Tibial nerve (tissue), 4 donors: Measurements from ENCODE around the gene CAPN1. TPM values are rescaled to one million over a fixed set of nuclear protein-coding genes. Genes with fewer than 3 reads are reported as not detected.

ENCODE experiments used
- DNase-seq, 2 donors: peaks; one replicate each; pipeline ENCODE4 v3.0.0-alpha.2; 2019; ENCODE audit warnings: low spot score in 2 of 2
- H3K27ac ChIP-seq, 4 donors: fragments of 200-600 bp; sonication (generic) in 3 of 4; one replicate each; pipeline ENCODE4 v1.5.1; 2017 to 2019; ENCODE audit warnings: mild to moderate bottlenecking in 1 of 4
- H3K27me3 ChIP-seq, 2 donors: fragments of 200-600 bp; sonication (generic) in 1 of 2; one replicate each; pipeline versions ENCODE4 v1.5.1 to v1.6.0; 2017 to 2019
- H3K36me3 ChIP-seq, 3 donors: fragments of 200-600 bp; sonication (generic); one replicate each; pipeline ENCODE4 v1.5.1; 2018 to 2019
- H3K4me1 ChIP-seq, 4 donors: fragments of 200-600 bp; sonication (generic) in 3 of 4; one replicate each; pipeline ENCODE4 v1.5.1; 2017 to 2019
- H3K4me3 ChIP-seq, 4 donors: fragments of 200-600 bp; sonication (generic) in 3 of 4; one replicate each; pipeline ENCODE4 v1.5.1; 2017 to 2019; ENCODE audit warnings: mild to moderate bottlenecking in 1 of 4, moderate library complexity in 1 of 4
- H3K9me3 ChIP-seq, 4 donors: fragments of 200-600 bp; sonication (generic) in 3 of 4; one replicate each; pipeline ENCODE4 v1.5.1; 2017 to 2019
- EP300 ChIP-seq, 2 donors: sonication (generic); formaldehyde crosslinking; IDR thresholded peaks; one replicate each; pipeline ENCODE4 v1.6.1; 2017; ENCODE audit warnings: antibody characterized with exemption in 2 of 2, mild to moderate bottlenecking in 1 of 2
- POLR2A ChIP-seq, 2 donors: fragments of 450-650 bp; IDR thresholded peaks; one replicate each; pipeline ENCODE4 v1.6.1; 2017; ENCODE audit warnings: antibody characterized with exemption in 2 of 2, mild to moderate bottlenecking in 2 of 2, moderate library complexity in 2 of 2
- WGBS, 2 donors: methylation state at CpG; one replicate each; pipeline ENCODE4 v1.1.5; 2018; 5-methylcytosine and 5-hydroxymethylcytosine counted together
- total RNA-seq, 4 donors: library from RNA; depleted of rRNA; stranded (reverse); fragments of >200 nt; gene quantifications; one replicate each; pipeline ENCODE4 v1.1.0, GENCODE V29; 2016
- TF ChIP-seq, protein P1 (sequence below), 5 experiments: fragments of 200-600 bp in 3 of 5; fragments of 450-650 bp in 2 of 5; sonication (generic) in 3 of 5; IDR thresholded peaks; one replicate each; pipeline ENCODE4 v1.5.1; 2016 to 2019; ENCODE audit warnings: antibody characterized with exemption in 5 of 5, mild to moderate bottlenecking in 3 of 5, moderate library complexity in 2 of 5

Gene CAPN1
- total RNA-seq, 4 donors from 2014 or later, result 108 to 209 (median 150) TPM

DNA sequence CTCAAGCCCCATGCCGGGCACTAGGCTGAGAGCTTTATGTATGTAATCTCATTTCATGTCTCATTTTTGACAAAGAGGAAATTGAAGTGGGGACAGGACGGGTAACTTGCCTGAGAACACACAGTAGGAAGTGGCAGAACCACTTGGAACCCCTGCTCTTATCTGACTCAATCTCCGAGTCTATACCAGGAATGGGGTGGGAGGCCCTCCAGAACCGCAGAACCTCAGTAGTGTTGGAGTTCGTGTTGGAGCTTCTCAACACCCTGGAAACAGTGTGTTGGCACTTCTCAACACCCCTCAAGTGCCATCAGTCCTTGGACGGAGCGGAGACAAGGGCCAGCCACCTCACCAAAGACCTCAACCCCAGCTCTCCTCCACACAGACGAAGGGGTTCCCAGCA is 41.3 kb downstream of the CAPN1 start:
- Histone ChIP-seq H3K9me3 (no peaks in the 10 kb centered on the region), H3K27ac (no peak overlapping the region), H3K27me3 (no peaks in the 10 kb centered on the region), H3K36me3 (no peaks in the 10 kb centered on the region), H3K4me1 (peaks cover 0 to 22% (median 12%) of the 10 kb centered on the region in 4 donors), H3K4me3 (no peak overlapping the region)
- TF ChIP-seq, protein P1, sequence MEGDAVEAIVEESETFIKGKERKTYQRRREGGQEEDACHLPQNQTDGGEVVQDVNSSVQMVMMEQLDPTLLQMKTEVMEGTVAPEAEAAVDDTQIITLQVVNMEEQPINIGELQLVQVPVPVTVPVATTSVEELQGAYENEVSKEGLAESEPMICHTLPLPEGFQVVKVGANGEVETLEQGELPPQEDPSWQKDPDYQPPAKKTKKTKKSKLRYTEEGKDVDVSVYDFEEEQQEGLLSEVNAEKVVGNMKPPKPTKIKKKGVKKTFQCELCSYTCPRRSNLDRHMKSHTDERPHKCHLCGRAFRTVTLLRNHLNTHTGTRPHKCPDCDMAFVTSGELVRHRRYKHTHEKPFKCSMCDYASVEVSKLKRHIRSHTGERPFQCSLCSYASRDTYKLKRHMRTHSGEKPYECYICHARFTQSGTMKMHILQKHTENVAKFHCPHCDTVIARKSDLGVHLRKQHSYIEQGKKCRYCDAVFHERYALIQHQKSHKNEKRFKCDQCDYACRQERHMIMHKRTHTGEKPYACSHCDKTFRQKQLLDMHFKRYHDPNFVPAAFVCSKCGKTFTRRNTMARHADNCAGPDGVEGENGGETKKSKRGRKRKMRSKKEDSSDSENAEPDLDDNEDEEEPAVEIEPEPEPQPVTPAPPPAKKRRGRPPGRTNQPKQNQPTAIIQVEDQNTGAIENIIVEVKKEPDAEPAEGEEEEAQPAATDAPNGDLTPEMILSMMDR (IDR thresholded peaks at IDR 0.05), result no peak
- TF ChIP-seq EP300 (IDR thresholded peaks at IDR 0.05) (no peak), POLR2A (IDR thresholded peaks at IDR 0.05) (no peak)
- DNase-seq, result no peak
- 79 to 81% methylated on average over 8 of the region's 8 CpGs for WGBS, 2 donors

DNA sequence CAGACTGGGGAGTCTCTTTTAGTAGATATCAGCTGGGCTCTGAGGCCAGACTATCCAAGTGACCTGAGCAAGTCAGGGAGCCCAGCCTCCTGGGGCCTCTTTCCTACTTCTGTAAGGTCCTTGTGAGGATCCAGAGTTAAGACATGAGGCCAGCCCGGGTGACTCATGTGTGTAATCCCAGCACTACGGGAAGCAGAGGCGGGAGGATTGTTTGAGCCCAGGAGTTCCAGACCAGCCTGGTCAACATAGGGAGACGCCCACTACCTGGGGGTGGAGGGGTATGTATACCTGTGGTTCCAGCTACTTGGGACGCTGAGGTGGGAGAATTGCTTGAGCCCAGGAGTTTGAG is 43.2 kb downstream of the CAPN1 start:
- no peak overlapping the region for H3K4me3 ChIP-seq
- WGBS, 2 donors, result 61 to 63% methylated on average over 5 of the region's 5 CpGs
- TF ChIP-seq POLR2A (IDR thresholded peaks at IDR 0.05) (no peak), EP300 (IDR thresholded peaks at IDR 0.05) (no peak)
- TF ChIP-seq, protein P1 (IDR thresholded peaks at IDR 0.05), result no peak
- peaks cover 0 to 9% (median 0%) of the 10 kb centered on the region in 3 donors for H3K36me3 ChIP-seq
- peak; percentile 32 to 50 for DNase-seq
- H3K9me3 ChIP-seq, result no peaks in the 10 kb centered on the region
- H3K27ac ChIP-seq, result peak overlapping the region in 3 of 4 donors; percentile 27 to 77 (median 69)
- H3K27me3 ChIP-seq, result no peaks in the 10 kb centered on the region
- peaks cover 0 to 17% (median 12%) of the 10 kb centered on the region in 4 donors for H3K4me1 ChIP-seq

DNA sequence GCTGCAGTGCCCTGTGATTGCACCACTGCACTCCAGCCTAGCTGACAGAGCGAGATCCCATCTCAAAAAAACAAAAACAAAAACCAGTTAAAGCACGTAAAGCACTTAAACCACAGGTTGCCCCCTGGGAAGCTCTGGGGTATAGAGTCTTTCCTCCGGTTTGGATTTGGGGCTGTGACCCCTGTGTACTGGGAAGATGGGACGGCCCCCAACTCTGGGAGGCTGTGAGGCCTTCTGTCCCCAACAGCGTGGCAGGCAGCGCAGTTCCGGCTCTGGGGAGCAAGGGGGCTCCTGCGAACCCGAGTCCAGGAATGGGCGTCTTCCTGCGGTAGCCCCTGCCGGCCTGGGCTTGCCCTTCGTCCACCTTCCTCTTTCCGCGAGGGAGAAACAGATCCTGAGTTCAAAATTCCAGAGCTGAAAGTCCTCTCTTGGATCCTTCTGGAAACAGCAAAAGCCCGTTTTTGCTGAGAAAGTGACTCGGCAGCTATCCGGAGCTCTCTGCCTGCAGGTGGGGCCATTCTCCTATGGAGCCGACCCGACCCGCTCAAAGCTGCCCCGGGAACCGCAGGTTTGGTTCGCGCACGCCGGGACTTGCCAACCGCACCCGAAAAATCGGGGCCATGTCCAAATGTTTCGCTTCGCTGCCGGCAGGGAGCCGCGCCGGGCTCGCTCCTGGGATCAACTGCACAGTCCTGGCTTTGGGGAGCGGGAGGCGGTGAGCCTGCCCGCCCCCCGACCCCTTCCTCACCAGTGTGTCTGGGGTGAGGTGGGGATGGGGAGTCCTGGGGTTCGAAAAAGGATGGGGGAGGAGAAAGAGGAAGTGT is 43.8 kb downstream of the CAPN1 start:
- peak; percentile 41 to 43 for DNase-seq

DNA sequence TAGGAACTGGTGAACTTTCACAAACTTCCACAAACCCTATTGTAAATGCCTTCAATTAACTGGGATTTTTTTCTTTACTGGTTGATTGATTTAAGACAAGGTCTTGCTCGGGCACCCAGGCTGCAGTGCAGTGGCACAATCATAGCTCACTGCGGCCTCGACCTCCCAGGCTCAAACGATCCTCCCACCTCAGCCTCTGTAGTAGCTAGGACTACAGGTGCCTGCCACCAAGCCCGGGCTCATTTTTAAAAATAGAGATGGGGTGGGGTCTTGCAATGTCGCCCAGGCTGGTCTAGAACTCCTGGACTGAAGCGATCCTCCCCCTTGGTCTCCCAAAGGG is 44.3 kb downstream of the CAPN1 start:
- Histone ChIP-seq H3K27me3 (no peaks in the 10 kb centered on the region), H3K4me3 (peak overlapping the region; percentile 30 to 59 (median 48)), H3K36me3 (peaks cover 0 to 10% (median 0%) of the 10 kb centered on the region in 3 donors), H3K9me3 (no peaks in the 10 kb centered on the region), H3K4me1 (peaks cover 0 to 17% (median 11%) of the 10 kb centered on the region in 4 donors), H3K27ac (peak overlapping the region in 1 of 4 donors; percentile 77)
- 49 to 53% methylated on average over 7 of the region's 7 CpGs for WGBS, 2 donors
- DNase-seq, result no peak
- TF ChIP-seq, protein P1 (IDR thresholded peaks at IDR 0.05), result no peak
- TF ChIP-seq EP300 (IDR thresholded peaks at IDR 0.05) (no peak), POLR2A (IDR thresholded peaks at IDR 0.05) (no peak)

More for the DNA sequence above, 43.8 kb downstream of the CAPN1 start:
- Histone ChIP-seq H3K27ac (peak overlapping the region in 3 of 4 donors; percentile 27 to 77 (median 69)), H3K4me1 (peaks cover 0 to 17% (median 11%) of the 10 kb centered on the region in 4 donors), H3K9me3 (no peaks in the 10 kb centered on the region), H3K27me3 (no peaks in the 10 kb centered on the region), H3K36me3 (peaks cover 0 to 10% (median 0%) of the 10 kb centered on the region in 3 donors), H3K4me3 (peak overlapping the region; percentile 30 to 59 (median 48))
- 4% methylated on average over 41 to 42 of the region's 42 CpGs for WGBS, 2 donors
- no peak for TF ChIP-seq EP300 (IDR thresholded peaks at IDR 0.05)
- TF ChIP-seq, protein P1 (IDR thresholded peaks at IDR 0.05), result peak; percentile 21 to 68 (median 43)
- no peak for TF ChIP-seq POLR2A (IDR thresholded peaks at IDR 0.05)

DNA sequence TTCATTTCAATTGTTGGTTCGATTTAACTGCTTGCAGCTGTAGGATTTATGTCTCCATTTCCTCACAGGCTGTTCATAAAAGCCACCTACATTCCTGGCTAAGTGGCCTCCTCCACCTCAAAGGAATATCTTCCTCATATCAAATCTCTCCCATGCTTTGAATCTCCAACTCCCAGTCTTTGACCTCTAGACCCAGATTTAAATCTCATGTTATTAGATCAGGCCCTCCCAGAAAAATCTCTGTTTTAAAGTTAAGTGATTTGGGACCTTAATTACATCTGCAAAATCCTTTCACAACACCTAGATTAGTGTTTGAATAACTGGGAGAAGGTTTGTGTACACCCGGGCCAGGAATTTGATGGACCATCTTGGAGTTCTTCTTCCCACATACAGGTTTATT is 46.2 kb downstream of the CAPN1 start:
- 63 to 70% methylated on average over 2 of the region's 2 CpGs for WGBS, 2 donors
- no peaks in the 10 kb centered on the region for H3K9me3 ChIP-seq
- TF ChIP-seq, protein P1 (IDR thresholded peaks at IDR 0.05), result no peak
- TF ChIP-seq EP300 (IDR thresholded peaks at IDR 0.05) (no peak), POLR2A (IDR thresholded peaks at IDR 0.05) (no peak)

More for the DNA sequence above, 46.2 kb downstream of the CAPN1 start:
- H3K4me3 ChIP-seq, result no peak overlapping the region
- DNase-seq, result no peak
- no peaks in the 10 kb centered on the region for H3K27me3 ChIP-seq
- no peak overlapping the region for H3K27ac ChIP-seq
- peaks cover 0 to 10% (median 0%) of the 10 kb centered on the region in 3 donors for H3K36me3 ChIP-seq
- peaks cover 0 to 17% (median 11%) of the 10 kb centered on the region in 4 donors for H3K4me1 ChIP-seq
